ENCODE results near the gene OPN4.

- no peak for TF ChIP-seq SIN3A (conservative IDR thresholded peaks at IDR 0.05 in 1 of 2, IDR thresholded peaks at IDR 0.05 in 1 of 2; ENCODE audit: low read depth in 1 of 2, low read length in 2 of 2)
- TF ChIP-seq BACH1 (IDR thresholded peaks at IDR 0.05; ENCODE audit: low read length) = no peak
- TF ChIP-seq YY1 (IDR thresholded peaks at IDR 0.05; ENCODE audit: low read depth, low read length) = no peak
- no peak for TF ChIP-seq CTCF (IDR thresholded peaks at IDR 0.05; ENCODE audit: control extremely low read depth in 1 of 3, insufficient read depth in 1 of 3, low read depth in 1 of 3, low read length in 3 of 3)
- TF ChIP-seq POLR2A (IDR thresholded peaks at IDR 0.05; ENCODE audit: control extremely low read depth in 1 of 2, low read depth in 2 of 2, low read length in 2 of 2) = no peak
These were observed 31.1 kb downstream of the OPN4 start for GRCh38 chr10:86685416-86685815.

Measured in H1 (cell line).